T-helper 17 cell (primary cell): ENCODE measurements around the gene OFD1. TPM values are rescaled to one million over a fixed set of nuclear protein-coding genes. Genes with fewer than 3 reads are reported as not detected.
A peak's percentile ranks its signal among the peaks of the same experiment; 100 is the strongest.

Source experiments
- ATAC-seq: fragments of 150-1000 bp; cut with Tn5 transposase; 2 replicates; pipeline ENCODE4 v1.10.0; 2021; ENCODE audit warnings: mild to moderate bottlenecking, moderate library complexity
- DNase-seq, 3 donors: peaks; one replicate each; pipeline versions ENCODE4 v3.0.0 to v3.0.0-alpha.2; 2020 to 2021
- H3K9me3 ChIP-seq: one replicate; pipeline ENCODE4 v1.7.0; 2013; ENCODE audit warnings: low read length, mild to moderate bottlenecking; ENCODE audit not compliant: control insufficient read depth, poor library complexity, severe bottlenecking
- H3K27ac Mint-ChIP-seq: one replicate; pipeline ENCODE4 v1.8.0; 2022; ENCODE audit warnings: mild to moderate bottlenecking, moderate library complexity, mixed read lengths
- H3K27me3 Mint-ChIP-seq: one replicate; pipeline ENCODE4 v1.8.0; 2022; ENCODE audit warnings: mixed read lengths
- H3K36me3 Mint-ChIP-seq: one replicate; pipeline ENCODE4 v1.8.0; 2022; ENCODE audit warnings: low read depth, mixed read lengths
- H3K4me1 Mint-ChIP-seq: one replicate; pipeline ENCODE4 v1.8.0; 2022; ENCODE audit warnings: mild to moderate bottlenecking, mixed read lengths
- H3K4me3 Mint-ChIP-seq: one replicate; pipeline ENCODE4 v1.8.0; 2022; ENCODE audit warnings: mild to moderate bottlenecking, moderate library complexity, mixed read lengths
- total RNA-seq, 4 donors: library from RNA in 2 of 4; stranded (reverse) in 2 of 4; gene quantifications; one replicate each; pipeline ENCODE4 v1.2.3 and lab custom pipeline; 2022 to 2026

The OFD1 gene
- 10 to 100 TPM; 54.7 to 72.1 TPM for total RNA-seq
- 192 to 202 reads per million in 2 donors for total RNA-seq (lab: John Stamatoyannopoulos, UW)

GRCh38 chrX:13734278-13735172 is at the start of gene OFD1, which contains the start of gene TRAPPC2:
TSS of gene OFD1 (plus strand) at chrX:13734748. CDS start at chrX:13735072, 324 bp downstream.
TSS of gene TRAPPC2 (minus strand) at chrX:13734620. CDS start at chrX:13719963, 14,657 bp downstream.
- peak; percentile 88 for ATAC-seq
- H3K4me1 Mint-ChIP-seq: peaks cover 31% of the 10 kb centered on the region
- H3K27ac Mint-ChIP-seq: peak within 1 kb of the TSS; percentile 97

GRCh38 chrX:13685126-13685763 is 49.3 kb upstream of the OFD1 start:
- ATAC-seq: no peak
- no peaks in the 10 kb centered on the region for H3K9me3 ChIP-seq
- H3K36me3 Mint-ChIP-seq: no peaks in the 10 kb centered on the region
- peaks cover 8% of the 10 kb centered on the region for H3K4me1 Mint-ChIP-seq
- H3K4me3 Mint-ChIP-seq: no peak overlapping the region
- no peaks in the 10 kb centered on the region for H3K27me3 Mint-ChIP-seq
- peak overlapping the region; percentile 54 for H3K27ac Mint-ChIP-seq
- DNase-seq: no peak

More at GRCh38 chrX:13734278-13735172, at the start of gene OFD1, which contains the start of gene TRAPPC2:
- Mint-ChIP-seq H3K27me3 (no peaks in the 10 kb centered on the region), H3K4me3 (peak within 1 kb of the TSS; percentile 95), H3K36me3 (peaks cover 10% of the 10 kb centered on the region)
- peak; percentile 75 to 83 (median 80) for DNase-seq
- H3K9me3 ChIP-seq: no peaks in the 10 kb centered on the region

GRCh38 chrX:13687203-13687602 is 47.3 kb upstream of the OFD1 start:
- Mint-ChIP-seq H3K27ac (peak overlapping the region; percentile 88), H3K36me3 (no peaks in the 10 kb centered on the region), H3K4me3 (no peak overlapping the region), H3K4me1 (peaks cover 15% of the 10 kb centered on the region), H3K27me3 (no peaks in the 10 kb centered on the region)
- H3K9me3 ChIP-seq: no peaks in the 10 kb centered on the region
- peak; percentile 22 for ATAC-seq
- no peak for DNase-seq

- ATAC-seq (peak; percentile 16), DNase-seq (no peak)
- Mint-ChIP-seq H3K27ac (peak overlapping the region; percentile 88), H3K4me1 (peaks cover 26% of the 10 kb centered on the region), H3K36me3 (no peaks in the 10 kb centered on the region), H3K4me3 (peak overlapping the region; percentile 89), H3K27me3 (no peaks in the 10 kb centered on the region)
- no peaks in the 10 kb centered on the region for H3K9me3 ChIP-seq
These were observed 46.1 kb upstream of the OFD1 start for GRCh38 chrX:13688384-13688957.

- H3K36me3 Mint-ChIP-seq: no peaks in the 10 kb centered on the region
- peak; percentile 74 to 81 (median 79) for DNase-seq
- peak within 1 kb of the TSS; percentile 88 for H3K27ac Mint-ChIP-seq
- peak within 1 kb of the TSS; percentile 89 for H3K4me3 Mint-ChIP-seq
- peaks cover 28% of the 10 kb centered on the region for H3K4me1 Mint-ChIP-seq
- ATAC-seq: peak; percentile 92
- H3K27me3 Mint-ChIP-seq: no peaks in the 10 kb centered on the region
- no peaks in the 10 kb centered on the region for H3K9me3 ChIP-seq
These were observed 45.4 kb upstream of the OFD1 start, which contains the start of gene RAB9A for GRCh38 chrX:13688958-13689740. TSS of gene RAB9A (plus strand) at chrX:13689128. CDS start at chrX:13708747, 19,619 bp downstream.

- ATAC-seq: no peak
These were observed 44.8 kb upstream of the OFD1 start for GRCh38 chrX:13689741-13690211.

GRCh38 chrX:13690836-13691235 is 43.7 kb upstream of the OFD1 start:
- H3K9me3 ChIP-seq: no peaks in the 10 kb centered on the region
- Mint-ChIP-seq H3K36me3 (no peaks in the 10 kb centered on the region), H3K4me1 (peaks cover 32% of the 10 kb centered on the region), H3K27me3 (no peaks in the 10 kb centered on the region), H3K27ac (peak overlapping the region; percentile 88), H3K4me3 (peak overlapping the region; percentile 89)
- ATAC-seq (no peak), DNase-seq (peak in 1 of 3 donors; percentile 12)

More at GRCh38 chrX:13689741-13690211, 44.8 kb upstream of the OFD1 start:
- Mint-ChIP-seq H3K27ac (peak overlapping the region; percentile 88), H3K36me3 (no peaks in the 10 kb centered on the region), H3K4me3 (peak overlapping the region; percentile 89), H3K27me3 (no peaks in the 10 kb centered on the region), H3K4me1 (peaks cover 28% of the 10 kb centered on the region)
- no peak for DNase-seq
- no peaks in the 10 kb centered on the region for H3K9me3 ChIP-seq

GRCh38 chrX:13691841-13692371 is 42.6 kb upstream of the OFD1 start:
- no peak overlapping the region for H3K4me3 Mint-ChIP-seq
- H3K4me1 Mint-ChIP-seq: peaks cover 37% of the 10 kb centered on the region
- H3K27ac Mint-ChIP-seq: peak overlapping the region; percentile 81
- H3K27me3 Mint-ChIP-seq: no peaks in the 10 kb centered on the region
- ATAC-seq (no peak), DNase-seq (no peak)
- no peaks in the 10 kb centered on the region for H3K9me3 ChIP-seq
- H3K36me3 Mint-ChIP-seq: no peaks in the 10 kb centered on the region

- peak overlapping the region; percentile 81 for H3K4me3 Mint-ChIP-seq
- H3K36me3 Mint-ChIP-seq: no peaks in the 10 kb centered on the region
- no peaks in the 10 kb centered on the region for H3K27me3 Mint-ChIP-seq
- peaks cover 37% of the 10 kb centered on the region for H3K4me1 Mint-ChIP-seq
- ATAC-seq (no peak), DNase-seq (no peak)
- no peaks in the 10 kb centered on the region for H3K9me3 ChIP-seq
- H3K27ac Mint-ChIP-seq: peak overlapping the region; percentile 81
These were observed 41.7 kb upstream of the OFD1 start for GRCh38 chrX:13692771-13693231.

- Mint-ChIP-seq H3K36me3 (no peaks in the 10 kb centered on the region), H3K4me1 (peaks cover 37% of the 10 kb centered on the region), H3K27me3 (no peaks in the 10 kb centered on the region), H3K27ac (peak overlapping the region; percentile 81), H3K4me3 (peak overlapping the region; percentile 81)
- no peaks in the 10 kb centered on the region for H3K9me3 ChIP-seq
- DNase-seq (no peak), ATAC-seq (no peak)
These were observed 41.1 kb upstream of the OFD1 start for GRCh38 chrX:13693341-13693961.

- H3K4me3 Mint-ChIP-seq: no peak overlapping the region
- H3K4me1 Mint-ChIP-seq: peaks cover 41% of the 10 kb centered on the region
- H3K36me3 Mint-ChIP-seq: no peaks in the 10 kb centered on the region
- no peak for DNase-seq
- H3K27me3 Mint-ChIP-seq: no peaks in the 10 kb centered on the region
- no peak overlapping the region for H3K27ac Mint-ChIP-seq
- ATAC-seq: no peak
- H3K9me3 ChIP-seq: no peaks in the 10 kb centered on the region
These were observed 40.2 kb upstream of the OFD1 start for GRCh38 chrX:13694359-13694758.

- ATAC-seq (no peak), DNase-seq (no peak)
- Mint-ChIP-seq H3K36me3 (no peaks in the 10 kb centered on the region), H3K27ac (peak overlapping the region; percentile 68), H3K4me1 (peaks cover 43% of the 10 kb centered on the region), H3K27me3 (no peaks in the 10 kb centered on the region), H3K4me3 (no peak overlapping the region)
- H3K9me3 ChIP-seq: no peaks in the 10 kb centered on the region
These were observed 39.6 kb upstream of the OFD1 start for GRCh38 chrX:13694983-13695382.
